Uterus (tissue), 4 donors: ENCODE results near the gene CLDN6. TPM values are rescaled to one million over a fixed set of nuclear protein-coding genes. Genes with fewer than 3 reads are reported as not detected.

Experiments
- DNase-seq, 2 donors: peaks; one replicate each; pipeline ENCODE4 v3.0.0-alpha.2; 2019 to 2020
- H3K27ac ChIP-seq, 2 donors: fragments of 200-600 bp; sonication (generic); 1 replicate in 1 of 2; 2 replicates in 1 of 2; pipeline ENCODE4 v1.5.1; 2016 to 2018
- H3K27me3 ChIP-seq, 2 donors: fragments of 200-600 bp; sonication (generic); one replicate each; pipeline ENCODE4 v1.5.1; 2018 to 2019; ENCODE audit warnings: control low read depth in 1 of 2
- H3K36me3 ChIP-seq, 2 donors: fragments of 200-600 bp; sonication (generic); one replicate each; pipeline ENCODE4 v1.5.1; 2019; ENCODE audit warnings: control low read depth in 1 of 2
- H3K4me1 ChIP-seq, 2 donors: fragments of 200-600 bp; sonication (generic); one replicate each; pipeline ENCODE4 v1.5.1; 2018 to 2019; ENCODE audit warnings: control low read depth in 1 of 2
- H3K4me3 ChIP-seq, 2 donors: fragments of 200-600 bp; sonication (generic); 1 replicate in 1 of 2; 2 replicates in 1 of 2; pipeline ENCODE4 v1.5.1; 2018 to 2019; ENCODE audit warnings: mild to moderate bottlenecking in 1 of 2
- H3K9me3 ChIP-seq, 2 donors: fragments of 200-600 bp; sonication (generic); one replicate each; pipeline ENCODE4 v1.5.1; 2019; ENCODE audit warnings: control low read depth in 1 of 2
- CTCF ChIP-seq, 4 experiments: fragments of 200-600 bp in 2 of 4; fragments of 450-650 bp in 2 of 4; sonication (generic) in 2 of 4; IDR thresholded peaks; one replicate each; pipeline ENCODE4 v1.5.1; 2016 to 2019; ENCODE audit warnings: antibody characterized with exemption in 4 of 4, mild to moderate bottlenecking in 2 of 4, moderate library complexity in 1 of 4
- POLR2A ChIP-seq, 2 donors: fragments of 450-650 bp; IDR thresholded peaks; one replicate each; pipeline ENCODE4 v1.6.1; 2016; ENCODE audit warnings: antibody characterized with exemption in 2 of 2, mild to moderate bottlenecking in 1 of 2, moderate library complexity in 1 of 2
- intact Hi-C: fragments of 100-400 bp; cut with DNase I; formaldehyde crosslinking; loops from one replicate; pipeline ENCODE4 v1.15.1; 2023; ENCODE audit warnings: low total_unique reads
- total RNA-seq, 4 donors: library from RNA; depleted of rRNA in 3 of 4; stranded (reverse); fragments of >200 nt in 3 of 4; gene quantifications; one replicate each; pipeline versions ENCODE4 v1.1.0 to v1.2.4, GENCODE V29; 2014 to 2023
- donor health status: DM: yes; HTN: yes; CAD: no.

The CLDN6 gene
- total RNA-seq, 4 donors from 2014 or later, result 4.1 TPM; not detected in 3

DNA sequence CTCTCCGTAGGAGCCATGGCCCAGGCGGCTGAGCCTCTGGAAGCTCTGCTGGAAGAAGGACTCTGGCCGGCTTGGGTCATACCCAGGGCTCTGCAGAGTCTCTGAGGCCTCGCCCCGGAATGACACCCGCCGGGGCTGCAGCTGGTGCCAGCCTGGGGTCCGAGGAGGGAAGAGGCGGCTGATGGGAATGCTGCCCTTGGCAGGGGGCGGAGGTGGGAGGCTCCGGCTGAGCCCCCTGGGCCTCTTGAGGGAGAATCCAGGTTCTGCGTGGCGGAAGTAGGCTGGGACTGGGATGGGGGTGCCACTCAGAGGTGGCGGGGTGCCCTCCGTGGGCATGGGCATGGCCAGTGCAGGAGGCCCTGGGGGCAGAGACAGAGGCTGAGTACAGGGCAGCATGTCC, 41.3 kb downstream of the CLDN6 start:
- peaks cover 0 to 7% of the 10 kb centered on the region in 2 donors for H3K4me1 ChIP-seq
- H3K9me3 ChIP-seq, result no peaks in the 10 kb centered on the region
- no peak overlapping the region for H3K4me3 ChIP-seq
- no peaks in the 10 kb centered on the region for H3K36me3 ChIP-seq
- TF ChIP-seq POLR2A (IDR thresholded peaks at IDR 0.05), result no peak
- no peak for TF ChIP-seq CTCF (IDR thresholded peaks at IDR 0.05)
- intact Hi-C loops, result no loop called here
- DNase-seq, result no peak
- H3K27ac ChIP-seq, result no peak overlapping the region
- H3K27me3 ChIP-seq, result no peaks in the 10 kb centered on the region

GRCh38 chr16:2976201-2976600, 41.8 kb downstream of the CLDN6 start:
- Histone ChIP-seq H3K4me1 (peaks cover 0 to 7% of the 10 kb centered on the region in 2 donors), H3K4me3 (no peak overlapping the region), H3K36me3 (no peaks in the 10 kb centered on the region), H3K27me3 (no peaks in the 10 kb centered on the region), H3K9me3 (no peaks in the 10 kb centered on the region), H3K27ac (no peak overlapping the region)
- intact Hi-C loops, result no loop called here
- TF ChIP-seq POLR2A (IDR thresholded peaks at IDR 0.05) (no peak), CTCF (IDR thresholded peaks at IDR 0.05) (no peak)
- DNase-seq, result no peak

- Histone ChIP-seq H3K27ac (no peak overlapping the region), H3K36me3 (no peaks in the 10 kb centered on the region), H3K4me3 (no peak overlapping the region), H3K9me3 (no peaks in the 10 kb centered on the region), H3K27me3 (peaks cover 0 to under 1% of the 10 kb centered on the region in 2 donors), H3K4me1 (peaks cover 0 to 12% of the 10 kb centered on the region in 2 donors)
- DNase-seq, result no peak
- intact Hi-C loops, result no loop called here
- TF ChIP-seq CTCF (IDR thresholded peaks at IDR 0.05) (no peak), POLR2A (IDR thresholded peaks at IDR 0.05) (no peak)
These were observed 42.7 kb downstream of the CLDN6 start for GRCh38 chr16:2975161-2975795.

DNA sequence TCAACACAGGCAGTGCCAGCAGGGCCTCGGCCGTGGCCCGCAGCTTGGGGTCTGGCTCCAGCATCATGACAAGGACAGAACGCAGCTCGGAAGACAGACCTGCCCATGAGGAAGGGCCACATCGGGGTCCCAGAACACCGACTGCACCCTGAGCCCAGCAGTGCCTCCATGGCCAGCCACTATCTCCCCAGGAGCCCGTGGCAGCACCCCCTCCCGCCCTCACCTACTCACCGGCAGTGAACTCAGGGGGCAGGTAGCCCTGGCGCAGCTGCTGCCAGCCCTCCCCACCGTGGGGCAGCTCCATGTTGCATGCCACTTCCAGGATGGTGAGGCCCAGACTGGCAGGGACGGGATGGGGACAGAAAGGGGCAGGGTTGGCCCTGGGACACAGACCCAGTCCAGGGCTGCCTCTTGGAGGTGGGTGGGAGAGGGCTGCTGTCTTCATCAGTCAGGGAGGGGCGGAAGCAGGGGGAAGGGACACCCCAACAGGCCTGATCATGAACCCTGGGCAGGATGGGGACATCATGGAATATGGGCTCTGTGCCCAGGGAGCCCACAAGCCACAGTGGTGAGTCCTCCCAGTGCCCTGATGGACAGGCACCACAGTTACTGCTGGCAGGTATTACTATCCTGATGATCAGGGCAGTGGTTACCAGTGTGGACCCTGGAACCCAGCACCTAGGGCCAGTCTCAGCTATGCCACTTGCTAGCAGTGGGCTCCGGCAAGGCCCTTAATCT, 43.5 kb downstream of the CLDN6 start:
- DNase-seq, result no peak
- no peaks in the 10 kb centered on the region for H3K36me3 ChIP-seq
- no peak overlapping the region for H3K4me3 ChIP-seq
- no peak for TF ChIP-seq CTCF (IDR thresholded peaks at IDR 0.05)
- peaks cover 0 to 12% of the 10 kb centered on the region in 2 donors for H3K4me1 ChIP-seq
- H3K27me3 ChIP-seq, result peaks cover 0 to 8% of the 10 kb centered on the region in 2 donors
- no peaks in the 10 kb centered on the region for H3K9me3 ChIP-seq
- H3K27ac ChIP-seq, result no peak overlapping the region
- intact Hi-C loops, result no loop called here

DNA sequence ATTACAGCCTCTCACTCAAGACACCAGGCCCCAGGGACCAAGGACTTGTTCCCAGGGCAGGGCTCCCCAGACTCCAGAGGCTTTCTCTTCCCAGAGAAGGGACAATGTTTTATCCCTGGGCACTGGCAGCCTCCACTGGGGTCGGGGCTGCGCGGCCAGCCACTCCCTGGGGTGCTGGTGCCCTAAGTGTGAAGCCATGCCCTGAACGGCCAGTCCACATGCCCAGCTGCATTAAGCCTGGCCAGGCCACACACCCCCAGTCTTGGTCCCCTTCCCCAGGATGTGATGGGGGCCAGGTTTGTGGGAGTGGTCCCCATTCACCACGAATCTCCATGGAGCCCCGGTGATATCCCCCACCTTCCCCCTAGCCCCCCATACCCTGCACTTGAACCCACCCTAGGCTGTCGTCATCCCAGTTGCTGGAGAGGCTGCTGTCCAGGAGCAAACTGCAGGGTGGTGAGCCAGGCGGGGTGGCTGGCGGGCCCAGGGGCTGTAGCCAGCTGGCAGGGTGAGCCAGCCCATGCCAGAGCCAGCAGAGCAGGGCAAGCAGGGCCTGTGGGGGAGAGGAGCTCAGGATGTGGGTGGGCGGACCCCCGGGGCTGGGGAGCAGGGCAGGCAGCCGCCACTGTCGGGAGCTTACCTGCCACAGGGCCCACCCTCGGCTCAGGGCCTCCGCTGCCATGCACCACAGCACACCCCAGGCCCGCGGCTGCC, 44.2 kb downstream of the CLDN6 start:
- Histone ChIP-seq H3K4me3 (no peak overlapping the region), H3K9me3 (no peaks in the 10 kb centered on the region), H3K36me3 (no peaks in the 10 kb centered on the region), H3K27ac (no peak overlapping the region), H3K27me3 (peaks cover 0 to 9% of the 10 kb centered on the region in 2 donors), H3K4me1 (peaks cover 0 to 17% of the 10 kb centered on the region in 2 donors)
- no peak for TF ChIP-seq POLR2A (IDR thresholded peaks at IDR 0.05)
- TF ChIP-seq CTCF (IDR thresholded peaks at IDR 0.05), result no peak
- intact Hi-C loops, result no loop called here
- no peak for DNase-seq
